RWPE1 (cell line): Measurements from ENCODE around the gene FAM227B.

Source experiments
- CTCF ChIA-PET: fragments of 350-600 bp; sonication (Branson Sonifier 250); formaldehyde crosslinking; extraction: SDS; loops from one replicate; lab custom pipeline; 2021; lab: Yijun Ruan, JAX
- POLR2A ChIA-PET: fragments of 400-600 bp; formaldehyde crosslinking; extraction: SDS; loops from one replicate; lab custom pipeline; 2020; ENCODE audit warnings: antibody characterized with exemption; ENCODE audit not compliant: low non-redundant PET; lab: Yijun Ruan, JAX
- DNase-seq: peaks from one replicate; pipeline ENCODE4 v3.0.0; 2012; ENCODE audit warnings: low spot score
- H3K27ac ChIP-seq: fragments of 450-650 bp; 2 replicates; pipeline ENCODE4 v1.5.1; 2017
- TF ChIP-seq, protein P1 (sequence below): fragments of 450-650 bp; conservative IDR thresholded peaks from 2 replicates; pipeline ENCODE4 v1.5.1; 2017; ENCODE audit warnings: low read depth, mild to moderate bottlenecking

The FAM227B gene

GRCh38 chr15:49589030-49589429, 31.6 kb downstream of the FAM227B start:
- H3K27ac ChIP-seq, result no peak overlapping the region
- peak; percentile 3 for DNase-seq
- ChIA-PET POLR2A (no interaction called here), CTCF (no interaction called here)
- TF ChIP-seq, protein P1, sequence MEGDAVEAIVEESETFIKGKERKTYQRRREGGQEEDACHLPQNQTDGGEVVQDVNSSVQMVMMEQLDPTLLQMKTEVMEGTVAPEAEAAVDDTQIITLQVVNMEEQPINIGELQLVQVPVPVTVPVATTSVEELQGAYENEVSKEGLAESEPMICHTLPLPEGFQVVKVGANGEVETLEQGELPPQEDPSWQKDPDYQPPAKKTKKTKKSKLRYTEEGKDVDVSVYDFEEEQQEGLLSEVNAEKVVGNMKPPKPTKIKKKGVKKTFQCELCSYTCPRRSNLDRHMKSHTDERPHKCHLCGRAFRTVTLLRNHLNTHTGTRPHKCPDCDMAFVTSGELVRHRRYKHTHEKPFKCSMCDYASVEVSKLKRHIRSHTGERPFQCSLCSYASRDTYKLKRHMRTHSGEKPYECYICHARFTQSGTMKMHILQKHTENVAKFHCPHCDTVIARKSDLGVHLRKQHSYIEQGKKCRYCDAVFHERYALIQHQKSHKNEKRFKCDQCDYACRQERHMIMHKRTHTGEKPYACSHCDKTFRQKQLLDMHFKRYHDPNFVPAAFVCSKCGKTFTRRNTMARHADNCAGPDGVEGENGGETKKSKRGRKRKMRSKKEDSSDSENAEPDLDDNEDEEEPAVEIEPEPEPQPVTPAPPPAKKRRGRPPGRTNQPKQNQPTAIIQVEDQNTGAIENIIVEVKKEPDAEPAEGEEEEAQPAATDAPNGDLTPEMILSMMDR, result no peak

- ChIA-PET POLR2A (no interaction called here), CTCF (interaction anchor here (0.7 kb wide), 1 partner anchor 1208 kb away, joined by 3 read pairs; no protein-coding TSS in a partner anchor)
- TF ChIP-seq, protein P1, result no peak
- no peak for DNase-seq
- H3K27ac ChIP-seq, result no peak overlapping the region
Measured at GRCh38 chr15:49573421-49573820, 47.2 kb downstream of the FAM227B start.

- TF ChIP-seq, protein P1, result no peak
- H3K27ac ChIP-seq, result no peak overlapping the region
- ChIA-PET CTCF (no interaction called here), POLR2A (no interaction called here)
- no peak for DNase-seq
Measured at GRCh38 chr15:49570672-49571071, 49.9 kb downstream of the FAM227B start.

DNA sequence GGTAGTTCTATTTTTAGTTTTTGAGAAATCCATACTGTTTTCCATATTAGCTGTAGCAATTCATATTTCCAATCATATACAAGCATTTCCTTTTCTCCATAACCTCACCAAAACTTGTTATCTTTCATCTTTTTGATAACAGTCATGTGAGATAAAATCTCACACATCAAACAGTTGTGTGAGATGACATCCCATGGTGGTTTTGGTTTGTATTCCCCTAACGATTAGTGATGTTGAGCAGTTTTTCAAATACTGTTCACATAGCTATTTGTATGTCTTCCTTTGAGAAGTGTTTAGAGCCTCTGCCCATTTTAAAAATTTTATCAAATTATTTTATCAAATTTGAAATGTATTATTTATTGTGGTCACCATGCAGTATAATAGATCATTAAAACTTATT, 50.4 kb downstream of the FAM227B start:
- ChIA-PET POLR2A (no interaction called here), CTCF (interaction anchor here (0.6 kb wide), 1 partner anchor 376 kb away, joined by 5 read pairs; no protein-coding TSS in a partner anchor)

DNA sequence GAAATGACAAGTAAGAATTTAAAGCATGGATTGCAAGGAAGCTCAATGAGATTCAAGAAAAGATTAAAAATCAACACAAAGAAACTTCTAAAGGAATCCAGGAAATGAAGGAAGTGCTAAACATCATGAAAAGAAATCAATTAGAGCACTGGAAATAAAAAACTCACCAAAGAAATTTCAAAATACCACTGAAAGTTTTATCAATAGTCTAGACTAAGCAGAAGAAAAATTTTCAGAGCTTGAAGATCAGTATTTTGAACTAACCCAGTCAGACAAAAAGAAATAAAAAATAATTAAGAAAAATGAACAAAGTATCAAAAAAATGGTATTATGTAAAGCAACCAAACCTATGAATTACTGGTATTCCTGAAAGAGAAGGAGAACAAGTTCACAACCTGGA, 60.6 kb downstream of the FAM227B start:
- H3K27ac ChIP-seq, result no peak overlapping the region
- ChIA-PET CTCF (interaction anchor here (0.7 kb wide), 1 partner anchor 23 kb away, joined by 3 read pairs; no protein-coding TSS in a partner anchor), POLR2A (no interaction called here)
- DNase-seq, result no peak
- TF ChIP-seq, protein P1, result no peak

More for the DNA sequence above, 50.4 kb downstream of the FAM227B start:
- no peak overlapping the region for H3K27ac ChIP-seq
- TF ChIP-seq, protein P1, result no peak
- no peak for DNase-seq

DNA sequence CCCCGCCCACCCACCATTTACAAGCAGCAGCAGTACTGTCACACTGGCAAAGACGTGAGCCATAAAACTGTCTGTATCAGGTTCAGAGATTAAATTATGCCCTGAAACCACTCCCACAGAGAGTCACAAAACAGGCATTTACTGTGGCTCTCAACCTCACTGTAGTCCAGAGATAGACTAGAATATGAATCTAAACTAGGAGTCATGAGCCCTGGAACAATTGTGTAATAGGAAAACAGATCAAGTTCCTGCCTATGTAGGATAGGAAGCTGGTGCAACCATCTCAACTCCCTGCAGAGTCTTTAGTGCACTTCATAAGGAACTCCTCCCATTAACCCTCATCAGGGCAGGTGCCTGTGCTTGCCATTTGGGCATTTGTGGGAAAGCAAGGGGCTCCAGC, 61.7 kb downstream of the FAM227B start:
- no peak overlapping the region for H3K27ac ChIP-seq
- TF ChIP-seq, protein P1, result no peak
- POLR2A ChIA-PET, result no interaction called here

More for the DNA sequence above, 61.7 kb downstream of the FAM227B start:
- CTCF ChIA-PET, result no interaction called here
- DNase-seq, result no peak
